H4 (cell line): Measurements from ENCODE around the gene SLC25A39. TPM values are rescaled to one million over a fixed set of nuclear protein-coding genes. Genes with fewer than 3 reads are reported as not detected.
"Not testable (repeated sequence)": the region's sequence is repeated elsewhere in the genome, so short reads cannot be mapped to it uniquely, and the experiment has no call there.

Experiments
- DNase-seq: peaks from one replicate; pipeline ENCODE4 v3.0.0-alpha.2; 2015; ENCODE audit warnings: low spot score
- total RNA-seq: library from RNA; depleted of rRNA; stranded (reverse); fragments of >200 nt; shearing (Covaris generic); gene quantifications from 2 replicates; pipeline ENCODE4 v1.2.3, GENCODE V29; 2014

The SLC25A39 gene
- total RNA-seq, 1 experiment from 2014 or later: 90.3 TPM

- DNase-seq: no peak
Observed at GRCh38 chr17:44335564-44335963, 10.9 kb upstream of the SLC25A39 start.

- no peak for DNase-seq
Observed at GRCh38 chr17:44334727-44335126, 10.1 kb upstream of the SLC25A39 start.

DNA sequence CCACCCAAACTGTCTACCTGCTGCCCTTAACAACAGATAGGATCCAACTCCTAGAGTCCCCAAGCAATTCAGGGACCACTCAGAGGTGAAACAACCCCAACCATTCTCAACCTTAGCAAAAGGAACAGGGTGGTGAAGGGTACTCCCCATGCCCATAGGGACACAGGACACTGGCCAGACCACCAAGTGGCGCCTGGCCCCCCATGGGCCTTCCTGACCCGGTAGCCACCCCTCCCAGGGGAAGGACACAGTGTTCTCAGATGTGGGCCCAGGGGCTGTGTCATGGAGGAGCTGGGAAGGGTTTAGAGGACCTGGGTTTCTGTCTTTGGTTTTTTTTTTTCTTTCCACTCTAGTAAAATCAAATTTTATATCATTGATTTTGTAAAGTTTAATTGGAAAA, 9.7 kb upstream of the SLC25A39 start:
- DNase-seq: no peak

DNA sequence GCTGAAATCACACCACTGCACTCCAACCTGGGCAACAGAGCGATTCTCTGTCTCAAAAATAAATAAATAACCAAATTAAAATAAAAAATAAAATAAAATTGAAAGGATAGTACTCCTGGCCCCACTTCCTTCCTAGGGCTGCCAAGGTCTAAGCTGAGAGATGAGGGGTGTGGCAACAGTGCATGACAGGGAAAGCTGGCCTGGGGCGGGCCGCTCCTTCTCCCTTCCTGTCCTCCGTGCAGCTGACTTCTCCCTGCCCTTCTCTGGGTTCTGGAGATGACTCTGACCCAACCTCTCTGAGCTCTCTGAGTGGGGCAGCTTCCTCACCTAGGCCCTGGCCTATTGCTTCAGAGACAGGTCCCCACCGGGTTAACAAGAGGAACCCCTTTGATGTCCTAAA, 8.7 kb upstream of the SLC25A39 start:
- no peak for DNase-seq

- DNase-seq: peak; percentile 45
Observed at GRCh38 chr17:44331249-44331760, 6.7 kb upstream of the SLC25A39 start.

DNA sequence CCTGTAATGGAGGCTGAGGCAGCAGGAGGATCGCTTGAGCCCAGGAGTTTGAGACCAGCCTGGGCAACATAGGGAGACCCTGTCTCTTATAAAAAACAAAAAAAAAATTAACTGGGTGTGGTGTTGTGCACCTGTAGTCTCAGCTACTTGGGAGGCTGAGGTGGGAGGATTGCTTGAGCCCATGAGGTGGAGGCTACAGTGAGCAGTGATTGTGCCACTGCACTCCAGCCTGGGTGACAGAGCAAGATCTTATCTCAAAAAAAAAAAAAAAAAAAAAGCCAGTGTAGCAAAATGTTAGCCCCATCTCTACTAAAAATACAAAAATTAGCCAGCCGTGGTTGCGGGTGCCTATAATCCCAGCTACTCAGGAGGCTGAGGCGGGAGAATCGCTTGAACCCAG, 5.6 kb upstream of the SLC25A39 start:
- DNase-seq: not testable (repeated sequence)

DNA sequence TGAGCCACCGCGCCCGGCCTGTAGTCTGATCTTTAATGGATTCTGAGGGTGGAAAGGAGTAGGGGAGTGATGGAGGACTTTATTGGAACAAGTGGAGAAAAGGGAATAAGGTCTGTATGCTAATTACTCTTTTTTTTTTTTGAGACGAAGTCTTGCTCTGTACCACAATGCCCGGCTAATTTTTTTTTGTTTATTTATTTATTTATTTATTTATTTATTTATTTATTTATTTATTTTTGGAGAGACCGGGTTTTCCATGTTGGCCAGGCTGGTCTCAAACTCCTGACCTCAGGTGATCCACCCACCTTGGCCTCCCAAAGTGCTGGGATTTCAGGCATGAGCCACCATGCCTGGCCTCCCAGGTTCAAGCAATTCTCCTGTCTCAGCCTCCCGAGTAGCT, 4.9 kb upstream of the SLC25A39 start:
- not testable (repeated sequence) for DNase-seq

- DNase-seq: no peak
Observed at GRCh38 chr17:44327715-44328449, 3.3 kb upstream of the SLC25A39 start.

- peak; percentile 93 for DNase-seq
Observed at GRCh38 chr17:44326861-44327444, 2.3 kb upstream of the SLC25A39 start.

GRCh38 chr17:44324092-44324570, 492 bp downstream of the SLC25A39 start:
- DNase-seq: no peak

- no peak for DNase-seq
Observed at GRCh38 chr17:44323359-44324091, 1.1 kb downstream of the SLC25A39 start.

DNA sequence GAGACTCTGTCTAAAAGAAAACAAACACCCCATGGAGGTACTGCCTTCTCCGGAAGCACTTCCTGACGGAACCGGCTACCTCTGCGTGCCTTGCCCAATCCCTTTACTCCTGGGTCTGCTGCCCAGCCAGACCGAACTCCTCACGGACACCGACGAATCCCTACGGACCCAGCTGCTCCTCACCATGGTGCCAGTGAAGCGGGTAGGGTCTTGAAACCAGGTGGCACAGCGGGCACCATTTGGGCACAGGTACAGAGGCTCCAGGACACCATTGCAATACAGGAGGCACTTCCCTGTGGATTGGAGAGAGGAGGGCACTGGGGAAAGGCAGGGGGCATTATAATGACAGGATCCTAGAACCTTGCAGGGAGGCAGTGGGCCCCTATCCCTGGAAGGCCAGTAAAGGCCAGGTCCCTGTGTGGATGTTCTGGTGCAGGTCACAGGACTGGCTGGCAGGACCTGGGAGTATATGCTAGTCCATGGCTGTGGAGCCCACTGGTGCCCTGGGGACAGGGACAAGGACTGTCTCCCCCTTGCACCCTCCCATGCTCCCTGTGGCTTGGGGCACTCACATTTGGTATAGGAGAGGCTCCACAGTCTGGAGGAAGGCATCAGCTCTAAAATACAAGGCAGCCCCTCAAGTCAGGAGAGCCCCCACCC, 2.3 kb downstream of the SLC25A39 start:
- DNase-seq: no peak

GRCh38 chr17:44321246-44322120, 3.1 kb downstream of the SLC25A39 start:
- no peak for DNase-seq

DNA sequence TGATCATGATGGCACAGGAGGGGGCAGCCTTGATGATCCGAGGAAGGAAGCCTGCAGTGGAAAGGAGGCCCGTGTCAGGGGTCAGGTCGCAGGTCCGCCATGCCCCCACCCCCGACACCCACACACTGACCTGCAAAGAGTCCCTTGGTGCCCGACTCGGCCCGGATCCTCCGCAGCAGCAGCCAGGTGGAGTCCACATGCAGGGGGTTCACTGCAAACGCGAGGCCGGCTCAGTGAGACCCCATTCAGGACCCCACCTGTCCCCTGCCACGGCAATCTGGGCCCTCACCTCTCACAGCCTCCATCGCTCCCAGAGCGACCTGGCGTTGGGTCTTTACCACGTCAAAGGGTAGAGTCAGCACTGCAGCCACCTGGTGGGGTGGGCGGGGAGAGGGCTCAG, 4.6 kb downstream of the SLC25A39 start:
- DNase-seq: no peak

DNA sequence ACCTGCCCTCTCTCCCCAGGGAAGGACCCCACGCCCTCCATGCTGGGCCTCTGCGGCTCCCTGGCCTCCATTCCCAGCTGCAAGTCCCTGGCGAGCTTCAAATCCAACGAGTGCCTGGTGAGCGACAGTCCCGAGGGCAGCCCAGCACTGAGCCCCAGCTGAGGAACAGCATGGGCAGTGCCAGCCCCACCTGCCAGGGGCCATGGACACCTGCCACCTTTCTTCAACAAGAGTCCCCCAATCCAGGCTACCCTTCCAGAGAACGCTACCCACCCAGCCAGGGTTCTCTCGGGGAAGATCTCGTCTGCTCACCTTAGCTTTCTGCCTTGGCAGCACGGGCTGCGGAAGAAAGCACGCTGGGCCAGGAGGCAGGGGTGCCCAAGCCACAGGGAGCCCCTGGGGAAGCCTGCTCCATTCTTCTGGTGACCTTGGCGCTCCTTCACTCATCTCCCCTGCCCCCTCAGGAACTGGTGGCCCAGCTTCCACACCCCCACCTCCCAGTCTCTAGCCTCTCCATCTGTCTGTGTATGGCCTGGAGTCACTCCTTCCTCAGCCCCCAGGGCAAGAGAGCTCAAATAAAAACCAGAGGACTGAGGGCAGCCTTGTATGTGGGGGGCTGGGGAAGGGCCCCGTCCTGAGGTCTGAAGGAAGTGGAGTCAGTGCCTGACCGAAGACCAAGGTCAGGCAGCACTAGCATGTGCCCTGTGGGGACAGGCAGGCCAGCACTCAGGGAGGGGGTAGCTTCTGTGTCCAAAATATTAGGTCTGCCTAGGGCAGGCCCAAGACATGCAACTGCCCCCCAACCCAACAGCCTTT, 6.3 kb downstream of the SLC25A39 start:
- DNase-seq: no peak

- DNase-seq: no peak
Observed at GRCh38 chr17:44317545-44317944, 7.1 kb downstream of the SLC25A39 start.

- no peak for DNase-seq
Observed at GRCh38 chr17:44315760-44316731, 8.6 kb downstream of the SLC25A39 start.

DNA sequence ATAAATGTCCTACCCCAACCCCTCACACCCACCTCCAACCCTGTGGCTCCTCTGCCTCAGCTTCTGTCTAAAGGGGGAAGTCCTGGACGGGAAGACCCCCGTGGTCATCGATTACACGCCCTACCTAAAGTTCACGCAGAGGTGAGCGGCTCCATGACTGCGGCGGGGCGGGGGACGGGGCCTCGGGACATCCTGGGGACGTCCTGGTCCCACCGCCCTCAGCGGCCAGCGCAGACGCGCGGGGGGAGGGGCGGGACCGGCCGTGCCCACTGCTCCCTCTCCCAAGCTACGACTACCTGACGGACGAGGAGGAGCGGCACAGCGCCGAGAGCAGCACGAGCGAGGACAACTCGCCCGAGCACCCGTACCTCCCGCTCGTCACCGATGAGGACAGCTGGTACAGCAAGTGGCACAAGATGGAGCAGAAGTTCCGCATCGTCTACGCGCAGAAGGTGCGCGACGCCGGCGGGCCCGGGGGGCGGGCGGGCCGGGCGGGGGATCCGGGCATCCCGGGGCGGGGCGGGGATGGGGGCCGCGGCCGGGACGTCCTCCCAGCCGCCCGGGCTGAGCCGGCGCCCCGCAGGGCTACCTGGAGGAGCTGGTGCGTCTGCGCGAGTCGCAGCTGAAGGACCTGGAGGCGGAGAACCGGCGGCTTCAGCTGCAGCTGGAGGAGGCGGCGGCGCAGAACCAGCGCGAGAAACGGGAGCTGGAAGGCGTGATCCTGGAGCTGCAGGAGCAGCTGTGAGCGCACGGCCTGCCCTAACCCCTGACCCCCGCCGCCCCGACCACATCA, 9.6 kb downstream of the SLC25A39 start:
- DNase-seq: no peak
